ENCODE data around the gene PTN.

Gene PTN

GRCh38 chr7:137213744-137214143 is 129.8 kb downstream of the PTN start:
- ChIA-PET POLR2A (no interaction called here), CTCF (interaction anchor here (0.9 kb wide), 1 partner anchor 392 kb away, joined by 3 read pairs; no protein-coding TSS in a partner anchor)
- no peak for TF ChIP-seq ZNF777 (tag by site-specific recombination; IDR thresholded peaks at IDR 0.05; ENCODE audit: borderline replicate concordance)
- TF ChIP-seq SP3 (tag by site-specific recombination; IDR thresholded peaks at IDR 0.05) = no peak
- no peak for TF ChIP-seq ZNF394 (tag by site-specific recombination; IDR thresholded peaks at IDR 0.05; ENCODE audit: borderline replicate concordance)
- TF ChIP-seq PATZ1 (tag by site-specific recombination; IDR thresholded peaks at IDR 0.05) = no peak
- no peak for TF ChIP-seq ZNF513 (tag by site-specific recombination; IDR thresholded peaks at IDR 0.05)
- TF ChIP-seq ZBTB10 (tag by site-specific recombination; IDR thresholded peaks at IDR 0.05) = no peak
- no peak for TF ChIP-seq ZNF140 (tag by site-specific recombination; IDR thresholded peaks at IDR 0.05)
- no peak for TF ChIP-seq ZNF561 (tag by site-specific recombination; IDR thresholded peaks at IDR 0.05; ENCODE audit: borderline replicate concordance)
- TF ChIP-seq ZNF404 (tag by site-specific recombination; IDR thresholded peaks at IDR 0.05) = no peak
- no peak for TF ChIP-seq ZNF610 (tag by site-specific recombination; IDR thresholded peaks at IDR 0.05; ENCODE audit: borderline replicate concordance)
- TF ChIP-seq ZSCAN4 (tag by site-specific recombination; IDR thresholded peaks at IDR 0.05) = no peak
- no peak for TF ChIP-seq ZNF555 (tag by site-specific recombination; conservative IDR thresholded peaks at IDR 0.05)
- TF ChIP-seq ZNF121 (tag by site-specific recombination; IDR thresholded peaks at IDR 0.05) = no peak
- TF ChIP-seq ZNF324 (tag by site-specific recombination; IDR thresholded peaks at IDR 0.05) = no peak
- no peak for TF ChIP-seq ZNF624 (tag by site-specific recombination; IDR thresholded peaks at IDR 0.05)
- TF ChIP-seq ZNF585B (tag by site-specific recombination; IDR thresholded peaks at IDR 0.05) = no peak
- no peak overlapping the region for H3K27ac ChIP-seq (ENCODE audit: extremely low read depth, low read depth, low read length)
- no peaks in the 10 kb centered on the region for H3K4me1 ChIP-seq (ENCODE audit: control insufficient read depth, insufficient read depth, low read length)
- no peaks in the 10 kb centered on the region for H3K36me3 ChIP-seq (ENCODE audit: control insufficient read depth in 2 of 2, insufficient read depth in 1 of 2, low read length in 2 of 2)
- H3K4me3 ChIP-seq (ENCODE audit: low read depth, low read length) = no peak overlapping the region
- H3K9me3 ChIP-seq (ENCODE audit: control insufficient read depth, insufficient read depth, low read depth, low read length) = no peaks in the 10 kb centered on the region

- Histone ChIP-seq H3K4me1 (ENCODE audit: control insufficient read depth, insufficient read depth, low read length) (no peaks in the 10 kb centered on the region), H3K27ac (ENCODE audit: extremely low read depth, low read depth, low read length) (no peak overlapping the region), H3K4me3 (ENCODE audit: low read depth, low read length) (no peak overlapping the region), H3K9me3 (ENCODE audit: control insufficient read depth, insufficient read depth, low read depth, low read length) (no peaks in the 10 kb centered on the region), H3K36me3 (ENCODE audit: control insufficient read depth in 2 of 2, insufficient read depth in 1 of 2, low read length in 2 of 2) (no peaks in the 10 kb centered on the region)
- ChIA-PET CTCF (no interaction called here), POLR2A (no interaction called here)
- TF ChIP-seq ZNF132 (tag by site-specific recombination; IDR thresholded peaks at IDR 0.05; ENCODE audit: borderline replicate concordance) (no peak), YY2 (tag by site-specific recombination; IDR thresholded peaks at IDR 0.05) (no peak), ELK4 (IDR thresholded peaks at IDR 0.05; ENCODE audit: borderline replicate concordance, low read depth, low read length) (no peak), BCL11B (tag by site-specific recombination; IDR thresholded peaks at IDR 0.05; ENCODE audit: low read depth) (no peak), ZNF561 (tag by site-specific recombination; IDR thresholded peaks at IDR 0.05; ENCODE audit: borderline replicate concordance) (no peak), PRDM10 (tag by site-specific recombination; IDR thresholded peaks at IDR 0.05) (no peak)
Measured at GRCh38 chr7:137209151-137209817, 134.2 kb downstream of the PTN start.

All from HEK293 (cell line).